NCI-H1694 treated with DMSO at 0.1 percent for 48 hours (cell line): ENCODE results near the gene MGMT.
A peak's percentile ranks its signal among the peaks of the same experiment; 100 is the strongest.

ENCODE experiments used
- DNase-seq: peaks from one replicate; lab custom pipeline; 2025; lab: John Stamatoyannopoulos, UW

Gene MGMT

DNA sequence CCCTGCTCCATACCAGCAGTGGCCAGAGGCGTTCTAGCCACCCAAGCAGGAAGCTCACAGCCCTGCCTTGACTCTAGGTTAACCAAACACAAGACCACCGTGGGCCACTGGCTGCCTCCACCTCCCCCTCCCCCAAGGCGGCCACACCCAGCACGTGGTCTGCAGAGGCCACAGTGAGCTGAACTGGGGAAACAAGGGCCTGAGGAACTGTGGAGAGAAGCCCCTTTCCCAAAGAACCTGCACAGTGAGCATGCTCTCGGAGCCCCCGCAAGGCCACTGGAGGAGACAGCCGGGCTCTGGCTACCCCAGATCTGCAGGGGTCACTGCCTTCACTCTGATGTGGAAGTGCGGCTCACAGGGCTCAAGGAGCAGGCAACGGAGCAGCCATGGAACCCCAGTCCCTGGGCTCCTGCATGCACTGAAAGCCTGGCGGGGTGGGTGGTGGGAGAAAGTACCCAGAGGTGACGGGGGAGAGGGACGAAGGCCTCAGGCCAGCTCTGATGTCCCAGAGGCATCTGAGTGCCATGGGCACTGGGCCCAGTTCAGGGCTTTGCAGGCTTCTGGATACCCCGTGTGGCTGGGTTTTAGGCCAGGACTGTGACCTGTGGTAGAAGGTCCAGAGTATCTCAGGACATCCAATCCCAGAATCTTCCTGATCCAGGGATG is 307.8 kb downstream of the MGMT start:
- no peak for DNase-seq

- no peak for DNase-seq
These were observed 308.6 kb downstream of the MGMT start for GRCh38 chr10:129775681-129776080.

- no peak for DNase-seq
These were observed 310.6 kb downstream of the MGMT start for GRCh38 chr10:129777687-129778086.

- no peak for DNase-seq
These were observed 311.5 kb downstream of the MGMT start for GRCh38 chr10:129778571-129778970.

DNA sequence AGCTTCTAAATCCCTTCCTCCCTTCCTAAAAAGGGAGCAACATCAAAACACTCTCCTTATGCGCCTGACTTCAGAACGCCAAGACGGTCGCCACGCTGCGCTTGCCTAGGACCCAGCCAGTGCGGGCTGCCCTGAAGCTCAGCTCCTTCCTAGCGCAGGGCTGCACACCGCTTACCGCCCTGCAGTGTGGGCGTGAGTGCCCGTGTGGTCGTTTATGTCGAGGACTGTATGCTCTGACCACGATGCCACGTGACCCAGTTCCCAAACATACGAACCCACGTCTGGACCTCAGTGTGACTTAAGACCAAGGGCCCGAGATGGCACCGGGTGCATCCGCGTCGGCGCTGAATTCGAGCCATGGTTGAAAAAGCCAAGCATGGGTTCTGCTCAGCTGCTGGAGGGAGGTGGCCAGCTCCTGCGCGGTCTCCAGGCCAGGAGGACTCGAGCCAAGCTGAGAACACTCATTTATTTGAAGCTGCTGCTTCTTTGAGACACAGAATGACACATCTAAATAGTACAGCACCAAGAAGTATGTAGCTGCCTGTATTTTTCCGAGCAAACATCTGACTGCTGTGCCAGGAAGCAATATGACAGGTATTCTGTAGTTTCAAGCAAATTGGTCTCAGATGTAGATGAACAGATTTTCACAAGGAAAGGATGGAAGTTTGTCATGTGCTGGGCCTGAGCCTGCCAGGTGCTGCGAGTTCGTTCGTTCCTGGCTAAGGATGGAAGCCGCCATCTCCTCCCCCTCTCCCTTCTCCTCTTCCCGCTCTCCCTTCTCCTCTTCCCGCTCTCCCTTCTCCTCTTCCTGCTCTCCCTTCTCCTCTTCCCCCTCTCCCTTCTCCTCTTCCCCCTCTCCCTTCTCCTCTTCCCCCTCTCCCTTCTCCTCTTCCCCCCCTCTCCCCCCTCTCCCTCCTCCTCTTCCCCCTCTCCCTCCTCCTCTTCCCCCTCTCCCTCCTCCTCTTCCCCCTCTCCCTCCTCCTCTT is 312.4 kb downstream of the MGMT start:
- DNase-seq, result no peak

DNA sequence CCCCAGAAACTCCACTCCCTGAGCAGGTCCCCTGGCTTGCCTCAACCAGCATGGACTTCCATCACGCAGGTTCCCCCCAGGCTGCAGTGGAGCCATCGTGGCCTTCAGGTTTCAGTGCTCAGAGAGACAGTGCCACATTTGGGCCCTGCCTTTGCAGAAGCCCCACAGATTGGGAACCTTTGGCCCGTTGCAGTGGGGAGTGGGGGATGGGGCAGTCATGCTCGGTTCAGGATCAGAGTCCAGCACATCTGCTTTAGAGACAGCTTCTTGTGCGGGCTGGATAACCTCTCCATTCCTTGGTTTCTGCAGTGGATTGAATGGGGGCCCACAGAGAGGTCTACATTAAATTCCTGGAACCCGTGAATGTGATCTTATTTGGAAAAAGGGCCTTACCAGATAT is 313.2 kb downstream of the MGMT start:
- DNase-seq, result no peak

DNA sequence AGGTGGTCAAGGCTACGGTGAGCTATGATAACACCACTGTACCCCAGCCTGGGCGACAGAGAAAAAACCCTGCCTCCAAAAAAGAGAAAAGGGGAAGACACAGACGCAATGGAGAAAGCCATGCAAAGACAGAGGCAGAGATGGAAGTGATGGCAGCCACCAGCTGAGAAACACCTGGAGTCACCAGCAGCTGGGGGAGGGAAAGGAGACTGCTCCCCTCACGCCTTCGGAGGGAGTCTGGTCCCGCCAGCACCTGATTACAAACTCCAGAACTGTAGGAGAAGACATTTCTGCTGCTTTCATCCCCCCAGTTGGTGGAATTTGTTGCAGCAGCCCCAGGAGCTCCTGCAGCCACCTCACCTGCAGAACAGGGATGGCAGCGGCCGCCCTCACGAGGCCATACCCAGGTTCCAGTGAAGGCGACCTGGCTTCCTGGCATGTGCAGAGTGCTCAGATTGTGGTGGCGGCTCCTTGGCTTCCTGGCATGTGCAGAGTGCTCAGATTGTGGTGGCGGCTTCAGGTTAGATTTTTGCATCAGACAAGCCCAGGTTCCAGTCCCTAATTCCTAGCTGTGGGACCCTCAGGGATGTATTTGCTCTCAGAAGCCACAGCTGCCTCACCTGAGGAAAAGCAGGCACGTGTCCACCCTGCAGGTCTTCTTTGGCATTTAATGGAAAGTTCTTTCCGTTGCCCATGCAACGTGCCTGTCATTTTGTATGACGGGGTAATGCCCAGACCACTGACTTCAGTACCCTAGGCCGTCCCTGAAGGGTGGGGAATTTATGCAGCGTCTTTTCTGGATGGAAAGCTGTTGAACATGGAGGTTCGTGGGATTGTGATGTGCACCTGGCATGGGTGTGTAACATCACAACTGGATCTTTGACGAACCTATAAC is 314.1 kb downstream of the MGMT start:
- no peak for DNase-seq

GRCh38 chr10:129784291-129784690 is 317.2 kb downstream of the MGMT start:
- no peak for DNase-seq

DNA sequence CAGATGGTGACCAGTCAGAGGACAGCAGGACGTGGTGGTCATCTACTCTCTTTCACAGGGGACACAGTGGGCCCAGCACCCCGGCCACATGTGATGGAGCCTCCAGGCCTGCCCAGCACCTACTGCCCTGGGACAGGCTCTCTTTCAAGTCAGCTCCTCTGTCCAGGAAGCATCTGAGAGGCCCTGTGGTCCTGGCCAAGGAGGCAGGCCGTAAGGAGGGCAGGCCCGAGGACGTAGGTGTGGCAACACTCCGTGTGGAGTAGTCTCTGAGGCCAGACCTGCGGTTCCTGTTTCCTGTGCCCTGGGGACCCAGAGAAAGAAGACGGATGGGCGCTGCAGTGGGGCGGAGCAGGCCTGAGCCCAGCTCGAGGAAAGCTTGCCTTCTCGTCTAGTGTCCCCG is 317.9 kb downstream of the MGMT start:
- DNase-seq, result no peak

GRCh38 chr10:129785536-129785981 is 318.5 kb downstream of the MGMT start:
- DNase-seq, result no peak

GRCh38 chr10:129786216-129786615 is 319.2 kb downstream of the MGMT start:
- DNase-seq, result no peak

DNA sequence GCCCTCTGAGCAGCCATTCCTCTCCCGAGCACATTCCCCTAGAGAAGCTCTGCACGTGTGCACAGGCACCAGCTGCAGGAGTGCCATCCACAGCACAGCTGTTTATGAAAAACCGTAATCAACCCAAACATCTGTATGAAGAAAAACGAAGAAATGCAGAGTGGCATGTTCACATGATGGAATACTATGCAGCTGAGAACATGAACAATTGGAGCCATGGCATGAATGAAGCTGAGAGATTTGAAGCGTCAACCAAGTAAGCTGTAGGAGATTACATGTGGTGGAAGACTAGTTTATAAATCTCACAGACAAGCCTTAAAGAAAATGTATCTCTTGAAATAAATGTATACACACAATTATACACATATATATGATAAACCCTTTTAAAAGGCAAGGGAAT is 320.5 kb downstream of the MGMT start:
- DNase-seq, result no peak

DNA sequence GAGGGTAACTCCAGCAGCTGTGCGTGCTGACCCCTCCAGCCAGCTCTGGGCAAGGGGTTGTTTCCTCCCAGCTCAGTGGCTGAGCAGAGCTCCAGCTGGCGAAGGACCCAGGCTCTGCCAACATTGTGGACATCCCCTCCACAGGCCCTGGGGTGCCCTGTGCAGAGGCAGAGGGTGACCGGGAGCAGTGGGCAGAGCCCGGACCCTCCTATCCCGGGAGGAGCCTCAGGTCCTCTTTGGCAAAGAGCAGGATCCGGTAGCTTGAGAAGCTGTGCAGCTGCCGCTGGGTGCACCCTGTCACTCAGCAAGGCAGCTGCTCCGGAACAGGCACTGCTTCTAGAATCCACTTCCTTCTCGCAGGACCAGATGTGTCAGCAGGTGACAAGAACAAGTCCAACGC is 321.2 kb downstream of the MGMT start:
- DNase-seq, result no peak

DNA sequence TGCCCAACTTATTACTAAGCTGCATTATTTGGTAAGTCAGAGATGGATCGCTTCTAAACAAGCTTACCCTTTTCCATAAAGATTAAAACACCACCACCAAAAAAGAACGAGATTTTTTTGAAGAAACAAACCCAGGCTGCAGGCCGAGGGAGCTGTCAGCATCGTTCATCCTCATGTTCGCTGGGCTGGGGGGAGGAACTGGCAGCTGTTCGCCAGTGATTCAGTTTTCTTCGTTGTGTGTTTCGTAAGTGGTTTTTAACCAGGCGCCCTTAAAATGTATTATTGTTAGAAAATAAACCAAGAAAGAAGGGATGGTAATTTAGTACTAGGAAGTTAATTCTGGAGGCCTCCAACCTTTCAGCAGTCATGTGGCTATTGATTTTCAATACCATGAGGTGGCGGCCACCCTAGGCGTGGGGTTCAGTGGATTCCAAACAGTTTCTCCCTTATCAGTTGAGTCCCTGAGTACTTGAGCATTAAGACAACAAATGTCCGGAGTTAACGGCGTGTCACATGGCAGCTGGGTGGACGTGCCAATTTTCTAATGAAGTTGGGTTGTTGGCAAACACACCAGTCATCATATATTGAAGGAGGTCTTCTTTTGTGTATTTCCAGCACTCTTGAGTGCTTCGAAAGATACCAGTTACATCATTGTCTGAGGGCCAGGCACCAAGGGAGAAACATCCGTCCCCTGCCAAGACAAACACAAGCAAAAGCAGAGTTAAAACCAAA is 323.8 kb downstream of the MGMT start:
- DNase-seq, result no peak

DNA sequence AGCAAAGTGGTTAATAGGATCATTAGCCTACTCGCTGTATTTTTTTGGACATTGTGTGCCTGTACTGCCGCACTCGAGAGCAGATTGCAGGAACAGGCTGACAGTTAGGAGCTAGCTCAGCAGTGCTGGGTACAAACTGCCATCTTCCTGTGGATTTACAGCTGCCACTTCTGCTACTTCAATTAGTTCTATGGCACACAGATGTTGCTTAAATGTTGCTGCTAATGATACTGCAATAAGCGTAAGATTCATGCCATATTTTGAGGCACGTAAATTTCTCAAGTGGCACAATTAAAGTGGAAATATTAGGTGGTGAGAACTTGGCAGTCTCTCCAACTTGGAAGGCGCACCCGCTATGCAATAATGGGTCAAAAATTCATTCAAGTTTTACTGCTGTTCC is 325.1 kb downstream of the MGMT start:
- DNase-seq, result peak; percentile 51

GRCh38 chr10:129792864-129793263 is 325.8 kb downstream of the MGMT start:
- no peak for DNase-seq

DNA sequence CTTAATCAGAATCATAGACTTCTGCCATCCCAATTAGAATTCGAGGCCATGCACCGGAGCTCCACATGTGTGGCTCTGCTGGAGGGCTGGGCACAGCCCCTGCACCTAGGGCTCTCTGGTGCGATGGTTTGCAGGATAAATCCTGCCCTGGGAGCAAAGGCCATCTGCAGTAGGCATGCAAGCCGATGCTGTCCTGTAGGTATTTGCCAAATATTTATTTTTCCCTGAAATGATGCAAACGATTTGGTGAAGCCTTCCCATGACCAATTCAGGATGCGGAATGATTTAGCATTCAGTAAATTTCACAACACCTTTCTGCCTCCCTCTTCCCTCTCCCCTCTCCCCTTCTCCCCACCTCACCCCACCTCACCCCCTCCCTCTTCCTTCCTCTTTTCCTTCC is 326.4 kb downstream of the MGMT start:
- no peak for DNase-seq

DNA sequence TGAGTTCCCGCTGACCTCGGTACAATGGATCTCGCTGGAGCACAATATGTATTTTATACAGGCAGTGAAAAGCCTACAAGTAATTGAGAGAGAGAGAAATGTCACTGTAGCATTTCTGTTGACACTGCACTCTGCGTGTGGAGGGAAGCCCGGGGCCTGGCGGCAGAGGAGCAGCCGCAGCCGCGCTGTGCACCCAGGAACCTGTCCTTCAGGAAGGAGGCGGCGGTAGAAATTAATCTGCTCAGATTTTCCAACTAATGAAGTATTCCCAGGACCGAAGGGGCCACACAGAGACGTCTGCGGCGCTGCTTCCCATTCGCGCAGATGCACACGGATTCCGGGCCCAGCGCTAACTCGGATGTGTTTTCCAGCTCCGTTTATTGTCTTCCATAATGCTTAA is 327.0 kb downstream of the MGMT start:
- DNase-seq, result no peak

DNA sequence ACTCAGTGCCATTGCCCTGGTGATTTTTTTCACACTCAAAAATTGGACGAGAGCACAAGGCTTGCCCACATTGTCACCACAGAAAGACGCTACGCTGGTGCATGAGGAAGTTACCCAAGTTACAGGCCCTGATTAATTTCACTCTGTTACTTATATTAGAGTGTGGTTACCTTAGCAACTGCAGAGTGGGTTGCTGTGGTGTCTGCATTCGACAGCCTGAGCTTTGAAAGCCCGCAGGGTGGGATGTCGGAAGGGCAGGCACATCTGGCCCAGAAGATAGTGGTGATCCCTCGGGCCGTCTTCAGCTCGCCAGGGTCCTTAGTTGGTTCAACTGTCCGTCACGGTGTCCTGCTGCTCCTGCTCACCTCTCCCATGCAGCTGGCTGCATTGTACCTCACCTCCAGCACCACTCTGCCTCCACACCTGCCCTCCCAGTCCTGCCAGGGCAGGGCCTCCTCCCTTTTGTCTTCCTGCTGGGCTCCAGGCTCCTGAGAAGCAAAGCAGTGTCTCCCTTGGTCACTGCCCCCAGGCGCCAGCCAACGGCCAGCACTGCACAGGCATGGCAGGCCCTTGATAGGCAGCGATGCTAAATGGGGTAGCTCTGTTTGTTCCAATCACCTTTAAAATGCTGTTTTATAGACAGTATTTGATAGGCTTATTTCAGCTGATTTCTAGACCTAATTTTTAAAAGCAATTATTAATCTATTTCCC is 329.8 kb downstream of the MGMT start:
- DNase-seq, result no peak

GRCh38 chr10:129799942-129800341 is 332.9 kb downstream of the MGMT start:
- DNase-seq, result no peak

DNA sequence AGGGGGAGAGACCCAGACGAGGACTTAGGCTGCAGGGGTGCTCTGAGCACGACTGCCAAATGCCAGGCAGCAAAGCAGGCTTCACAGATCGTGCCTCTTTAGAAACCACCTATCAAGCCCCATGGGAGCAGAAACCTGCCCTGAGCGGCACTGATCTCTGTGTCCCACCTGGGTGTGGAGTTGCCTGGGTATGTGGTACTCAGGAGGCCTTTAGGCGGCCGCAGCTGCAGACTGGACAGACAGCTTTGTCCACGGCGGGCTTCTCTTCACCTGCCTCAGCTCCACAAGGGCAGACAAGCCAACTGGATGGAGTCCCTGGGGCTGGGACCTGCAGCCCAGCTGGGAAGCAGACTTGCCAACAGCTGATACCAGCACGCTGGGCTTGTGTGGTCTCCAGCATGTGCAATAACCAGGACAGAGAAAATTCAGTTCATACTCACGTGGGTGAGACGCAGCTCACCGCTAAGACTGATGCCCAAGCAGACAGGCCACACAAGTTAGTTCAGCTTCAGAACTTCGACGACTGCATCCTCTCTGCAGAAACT is 333.8 kb downstream of the MGMT start:
- DNase-seq, result no peak
